ENCODE results near the gene ERCC1. TPM values are rescaled to one million over a fixed set of nuclear protein-coding genes. Genes with fewer than 3 reads are reported as not detected.
"Not testable (repeated sequence)": the region's sequence is repeated elsewhere in the genome, so short reads cannot be mapped to it uniquely, and the experiment has no call there.

The ERCC1 gene
- total RNA-seq, 1 experiment from 2014 or later = 121 TPM

- no peaks in the 10 kb centered on the region for H3K79me2 ChIP-seq (ENCODE audit: low read length)
- H3K4me2 ChIP-seq (ENCODE audit: low read depth, low read length, poor library complexity, severe bottlenecking) = peak overlapping the region; percentile 73
- peak; percentile 91 for DNase-seq
- peak overlapping the region; percentile 81 for H3K9ac ChIP-seq (ENCODE audit: low read length)
- H3K4me1 ChIP-seq (ENCODE audit: low read length) = peaks cover 49% of the 10 kb centered on the region
- peak overlapping the region; percentile 74 for H3K4me3 ChIP-seq (ENCODE audit: low read length)
- no peaks in the 10 kb centered on the region for H4K20me1 ChIP-seq (ENCODE audit: insufficient read depth, low read depth, low read length)
- no peaks in the 10 kb centered on the region for H3K9me2 ChIP-seq (replicated peaks; ENCODE audit: insufficient read depth, low read length)
- H3K27ac ChIP-seq (ENCODE audit: low read length) = peak overlapping the region; percentile 90
- H2AFZ ChIP-seq (ENCODE audit: low read length) = no peak overlapping the region; the same call in 1 of the 2 replicates
- H3K9me3 ChIP-seq (ENCODE audit: low read length) = no peaks in the 10 kb centered on the region
- no peaks in the 10 kb centered on the region for H3K36me3 ChIP-seq (ENCODE audit: insufficient read depth, low read length)
- no peaks in the 10 kb centered on the region for H3K27me3 ChIP-seq (ENCODE audit: low read length)
Observed at GRCh38 chr19:45442778-45443461, 19.2 kb upstream of the ERCC1 start.

GRCh38 chr19:45442408-45442777, 18.7 kb upstream of the ERCC1 start:
- no peaks in the 10 kb centered on the region for H3K9me2 ChIP-seq (replicated peaks; ENCODE audit: insufficient read depth, low read length)
- no peak overlapping the region for H2AFZ ChIP-seq (ENCODE audit: low read length)
- no peaks in the 10 kb centered on the region for H3K9me3 ChIP-seq (ENCODE audit: low read length)
- H3K4me1 ChIP-seq (ENCODE audit: low read length) = peaks cover 49% of the 10 kb centered on the region
- H3K79me2 ChIP-seq (ENCODE audit: low read length) = no peaks in the 10 kb centered on the region
- peak overlapping the region; percentile 73 for H3K4me2 ChIP-seq (ENCODE audit: low read depth, low read length, poor library complexity, severe bottlenecking)
- H3K27ac ChIP-seq (ENCODE audit: low read length) = peak overlapping the region; percentile 90
- H4K20me1 ChIP-seq (ENCODE audit: insufficient read depth, low read depth, low read length) = no peaks in the 10 kb centered on the region
- no peaks in the 10 kb centered on the region for H3K36me3 ChIP-seq (ENCODE audit: insufficient read depth, low read length)
- H3K9ac ChIP-seq (ENCODE audit: low read length) = peak overlapping the region; percentile 81
- no peak overlapping the region for H3K4me3 ChIP-seq (ENCODE audit: low read length)
- no peak for DNase-seq
- no peaks in the 10 kb centered on the region for H3K27me3 ChIP-seq (ENCODE audit: low read length)

GRCh38 chr19:45440873-45441654, 17.3 kb upstream of the ERCC1 start:
- Histone ChIP-seq H3K9me2 (replicated peaks; ENCODE audit: insufficient read depth, low read length) (no peaks in the 10 kb centered on the region), H3K4me2 (ENCODE audit: low read depth, low read length, poor library complexity, severe bottlenecking) (no peak overlapping the region), H2AFZ (ENCODE audit: low read length) (no peak overlapping the region), H4K20me1 (ENCODE audit: insufficient read depth, low read depth, low read length) (no peaks in the 10 kb centered on the region), H3K9me3 (ENCODE audit: low read length) (no peaks in the 10 kb centered on the region), H3K79me2 (ENCODE audit: low read length) (no peaks in the 10 kb centered on the region), H3K9ac (ENCODE audit: low read length) (peak overlapping the region; percentile 1; the same call in 1 of the 2 replicates), H3K4me3 (ENCODE audit: low read length) (no peak overlapping the region), H3K4me1 (ENCODE audit: low read length) (peaks cover 49% of the 10 kb centered on the region), H3K27ac (ENCODE audit: low read length) (peak overlapping the region; percentile 75), H3K27me3 (ENCODE audit: low read length) (no peaks in the 10 kb centered on the region), H3K36me3 (ENCODE audit: insufficient read depth, low read length) (no peaks in the 10 kb centered on the region)
- no peak for DNase-seq

GRCh38 chr19:45440259-45440638, 16.5 kb upstream of the ERCC1 start:
- peak overlapping the region; percentile 72 for H3K9ac ChIP-seq (ENCODE audit: low read length)
- H3K9me2 ChIP-seq (replicated peaks; ENCODE audit: insufficient read depth, low read length) = no peaks in the 10 kb centered on the region
- H3K36me3 ChIP-seq (ENCODE audit: insufficient read depth, low read length) = no peaks in the 10 kb centered on the region
- H3K79me2 ChIP-seq (ENCODE audit: low read length) = no peaks in the 10 kb centered on the region
- H3K27ac ChIP-seq (ENCODE audit: low read length) = peak overlapping the region; percentile 75
- H3K9me3 ChIP-seq (ENCODE audit: low read length) = no peaks in the 10 kb centered on the region
- H3K4me3 ChIP-seq (ENCODE audit: low read length) = peak overlapping the region; percentile 74
- peak; percentile 58 for DNase-seq
- no peaks in the 10 kb centered on the region for H4K20me1 ChIP-seq (ENCODE audit: insufficient read depth, low read depth, low read length)
- peak overlapping the region; percentile 72 for H3K4me2 ChIP-seq (ENCODE audit: low read depth, low read length, poor library complexity, severe bottlenecking)
- peak overlapping the region; percentile 69 for H2AFZ ChIP-seq (ENCODE audit: low read length)
- H3K4me1 ChIP-seq (ENCODE audit: low read length) = peaks cover 46% of the 10 kb centered on the region
- no peaks in the 10 kb centered on the region for H3K27me3 ChIP-seq (ENCODE audit: low read length)

- peak overlapping the region; percentile 69 for H2AFZ ChIP-seq (ENCODE audit: low read length)
- DNase-seq = peak; percentile 96
- H4K20me1 ChIP-seq (ENCODE audit: insufficient read depth, low read depth, low read length) = no peaks in the 10 kb centered on the region
- H3K27me3 ChIP-seq (ENCODE audit: low read length) = no peaks in the 10 kb centered on the region
- peak overlapping the region; percentile 74 for H3K4me3 ChIP-seq (ENCODE audit: low read length)
- H3K4me2 ChIP-seq (ENCODE audit: low read depth, low read length, poor library complexity, severe bottlenecking) = peak overlapping the region; percentile 72
- H3K36me3 ChIP-seq (ENCODE audit: insufficient read depth, low read length) = no peaks in the 10 kb centered on the region
- H3K9ac ChIP-seq (ENCODE audit: low read length) = peak overlapping the region; percentile 72
- H3K9me3 ChIP-seq (ENCODE audit: low read length) = no peaks in the 10 kb centered on the region
- H3K27ac ChIP-seq (ENCODE audit: low read length) = peak overlapping the region; percentile 75
- peaks cover 41% of the 10 kb centered on the region for H3K4me1 ChIP-seq (ENCODE audit: low read length)
- no peaks in the 10 kb centered on the region for H3K79me2 ChIP-seq (ENCODE audit: low read length)
- H3K9me2 ChIP-seq (replicated peaks; ENCODE audit: insufficient read depth, low read length) = no peaks in the 10 kb centered on the region
Observed at GRCh38 chr19:45439569-45440258, 16.0 kb upstream of the ERCC1 start.

- H3K9ac ChIP-seq (ENCODE audit: low read length) = peak overlapping the region; percentile 72
- H3K9me2 ChIP-seq (replicated peaks; ENCODE audit: insufficient read depth, low read length) = no peaks in the 10 kb centered on the region
- peak overlapping the region; percentile 75 for H3K27ac ChIP-seq (ENCODE audit: low read length)
- DNase-seq = no peak
- peaks cover 36% of the 10 kb centered on the region for H3K4me1 ChIP-seq (ENCODE audit: low read length)
- H3K36me3 ChIP-seq (ENCODE audit: insufficient read depth, low read length) = no peaks in the 10 kb centered on the region
- H2AFZ ChIP-seq (ENCODE audit: low read length) = no peak overlapping the region
- H4K20me1 ChIP-seq (ENCODE audit: insufficient read depth, low read depth, low read length) = no peaks in the 10 kb centered on the region
- no peaks in the 10 kb centered on the region for H3K27me3 ChIP-seq (ENCODE audit: low read length)
- H3K4me3 ChIP-seq (ENCODE audit: low read length) = peak overlapping the region; percentile 74
- H3K9me3 ChIP-seq (ENCODE audit: low read length) = no peaks in the 10 kb centered on the region
- peak overlapping the region; percentile 72 for H3K4me2 ChIP-seq (ENCODE audit: low read depth, low read length, poor library complexity, severe bottlenecking)
- no peaks in the 10 kb centered on the region for H3K79me2 ChIP-seq (ENCODE audit: low read length)
Observed at GRCh38 chr19:45439190-45439568, 15.5 kb upstream of the ERCC1 start.

- Histone ChIP-seq H3K4me2 (ENCODE audit: low read depth, low read length, poor library complexity, severe bottlenecking) (no peak overlapping the region), H3K79me2 (ENCODE audit: low read length) (no peaks in the 10 kb centered on the region), H3K36me3 (ENCODE audit: insufficient read depth, low read length) (no peaks in the 10 kb centered on the region), H3K4me3 (ENCODE audit: low read length) (no peak overlapping the region), H4K20me1 (ENCODE audit: insufficient read depth, low read depth, low read length) (no peaks in the 10 kb centered on the region), H2AFZ (ENCODE audit: low read length) (no peak overlapping the region), H3K4me1 (ENCODE audit: low read length) (peaks cover 20% of the 10 kb centered on the region), H3K27ac (ENCODE audit: low read length) (no peak overlapping the region), H3K9me2 (replicated peaks; ENCODE audit: insufficient read depth, low read length) (no peaks in the 10 kb centered on the region), H3K27me3 (ENCODE audit: low read length) (no peaks in the 10 kb centered on the region), H3K9me3 (ENCODE audit: low read length) (no peaks in the 10 kb centered on the region), H3K9ac (ENCODE audit: low read length) (no peak overlapping the region)
- DNase-seq = no peak
Observed at GRCh38 chr19:45437328-45437727, 13.6 kb upstream of the ERCC1 start.

- H3K4me2 ChIP-seq (ENCODE audit: low read depth, low read length, poor library complexity, severe bottlenecking); H2AFZ ChIP-seq (ENCODE audit: low read length); H3K4me3 ChIP-seq (ENCODE audit: low read length); DNase-seq; H3K27me3 ChIP-seq (ENCODE audit: low read length); H3K36me3 ChIP-seq (ENCODE audit: insufficient read depth, low read length); H3K9ac ChIP-seq (ENCODE audit: low read length); H3K9me3 ChIP-seq (ENCODE audit: low read length); H3K4me1 ChIP-seq (ENCODE audit: low read length); H4K20me1 ChIP-seq (ENCODE audit: insufficient read depth, low read depth, low read length); H3K79me2 ChIP-seq (ENCODE audit: low read length); H3K27ac ChIP-seq (ENCODE audit: low read length); H3K9me2 ChIP-seq (replicated peaks; ENCODE audit: insufficient read depth, low read length): not testable (repeated sequence)
Observed at GRCh38 chr19:45432543-45432942, 8.8 kb upstream of the ERCC1 start.

All from Karpas-422 (cell line).